HG02943 (cell line): ENCODE results near the gene TRIM47.

Experiments
- ATAC-seq: cut with Tn5 transposase; IDR thresholded peaks from one replicate; pipeline ENCODE4 v1.9.1; 2021; ENCODE audit warnings: mild to moderate bottlenecking, low read depth, moderate library complexity; ENCODE audit not compliant: unreplicated experiment

The TRIM47 gene

GRCh38 chr17:75834279-75834920 is 44.0 kb downstream of the TRIM47 start:
- ATAC-seq, result no peak

GRCh38 chr17:75832652-75833400 is 45.6 kb downstream of the TRIM47 start:
- no peak for ATAC-seq

GRCh38 chr17:75832164-75832651 is 46.2 kb downstream of the TRIM47 start:
- ATAC-seq, result no peak

GRCh38 chr17:75831032-75831571 is 47.3 kb downstream of the TRIM47 start:
- no peak for ATAC-seq

- ATAC-seq, result no peak
Observed at GRCh38 chr17:75830164-75831031, 48.0 kb downstream of the TRIM47 start.

- no peak for ATAC-seq
Observed at GRCh38 chr17:75829747-75830146, 48.6 kb downstream of the TRIM47 start.

GRCh38 chr17:75828741-75829140 is 49.6 kb downstream of the TRIM47 start:
- no peak for ATAC-seq

GRCh38 chr17:75828076-75828400 is 50.3 kb downstream of the TRIM47 start:
- no peak for ATAC-seq

GRCh38 chr17:75827308-75828075 is 50.9 kb downstream of the TRIM47 start:
- ATAC-seq, result no peak

GRCh38 chr17:75826561-75827307 is 51.6 kb downstream of the TRIM47 start:
- no peak for ATAC-seq

GRCh38 chr17:75825748-75826370 is 52.5 kb downstream of the TRIM47 start:
- ATAC-seq, result no peak

- no peak for ATAC-seq
Observed at GRCh38 chr17:75825149-75825552, 53.2 kb downstream of the TRIM47 start.

GRCh38 chr17:75824666-75825065 is 53.7 kb downstream of the TRIM47 start:
- no peak for ATAC-seq
